HG03280 (cell line): ENCODE measurements around the gene CHD2.
"Not testable (repeated sequence)": the region's sequence is repeated elsewhere in the genome, so short reads cannot be mapped to it uniquely, and the experiment has no call there.

Experiments
- ATAC-seq: cut with Tn5 transposase; IDR thresholded peaks from one replicate; pipeline ENCODE4 v1.9.1; 2021; ENCODE audit warnings: mild to moderate bottlenecking, moderate library complexity; ENCODE audit not compliant: unreplicated experiment

CHD2 gene

DNA sequence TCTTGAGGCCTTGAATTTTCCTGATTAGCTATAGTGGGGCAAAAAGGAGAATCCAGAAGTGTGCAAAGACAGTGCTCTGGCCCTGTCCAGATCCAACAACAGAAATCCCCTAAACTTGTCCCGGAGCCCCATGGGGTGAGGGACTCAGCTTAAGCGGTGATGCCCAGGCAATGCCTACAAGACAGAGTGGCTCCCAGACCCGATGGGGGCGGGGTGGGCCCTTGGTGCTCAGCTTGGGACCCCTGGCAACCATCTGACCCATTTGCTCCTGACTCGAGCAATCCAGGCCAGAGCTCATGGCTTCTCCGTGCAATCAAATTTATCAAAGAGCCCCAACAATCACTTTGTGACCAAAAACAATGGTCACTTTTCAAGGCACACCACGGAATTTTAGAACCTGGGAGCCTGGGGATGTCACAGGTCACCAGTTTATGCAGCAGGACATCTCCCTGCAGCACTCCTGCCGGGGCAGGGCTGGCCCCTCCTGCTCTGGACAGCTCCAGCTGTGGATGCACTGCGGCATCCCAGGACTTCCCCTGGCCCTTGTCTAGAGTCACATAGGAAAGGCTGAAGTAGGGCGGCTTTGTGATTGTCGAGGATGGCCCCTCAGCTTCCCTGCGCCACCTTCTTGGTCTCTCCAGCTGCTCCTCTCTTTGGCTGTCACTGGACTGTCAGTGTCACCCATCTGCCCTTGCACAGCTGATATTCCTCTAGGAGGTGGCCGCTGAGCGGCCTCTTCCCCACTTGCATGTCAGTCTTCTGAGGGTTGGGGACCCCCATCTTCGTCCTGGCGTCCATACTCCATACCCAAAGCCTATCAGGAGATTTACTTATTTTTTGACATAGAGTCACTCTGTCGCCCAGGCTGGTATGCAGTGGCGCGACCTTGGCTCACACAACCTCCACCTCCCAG lies 160.5 kb downstream of the CHD2 start:
- no peak for ATAC-seq

DNA sequence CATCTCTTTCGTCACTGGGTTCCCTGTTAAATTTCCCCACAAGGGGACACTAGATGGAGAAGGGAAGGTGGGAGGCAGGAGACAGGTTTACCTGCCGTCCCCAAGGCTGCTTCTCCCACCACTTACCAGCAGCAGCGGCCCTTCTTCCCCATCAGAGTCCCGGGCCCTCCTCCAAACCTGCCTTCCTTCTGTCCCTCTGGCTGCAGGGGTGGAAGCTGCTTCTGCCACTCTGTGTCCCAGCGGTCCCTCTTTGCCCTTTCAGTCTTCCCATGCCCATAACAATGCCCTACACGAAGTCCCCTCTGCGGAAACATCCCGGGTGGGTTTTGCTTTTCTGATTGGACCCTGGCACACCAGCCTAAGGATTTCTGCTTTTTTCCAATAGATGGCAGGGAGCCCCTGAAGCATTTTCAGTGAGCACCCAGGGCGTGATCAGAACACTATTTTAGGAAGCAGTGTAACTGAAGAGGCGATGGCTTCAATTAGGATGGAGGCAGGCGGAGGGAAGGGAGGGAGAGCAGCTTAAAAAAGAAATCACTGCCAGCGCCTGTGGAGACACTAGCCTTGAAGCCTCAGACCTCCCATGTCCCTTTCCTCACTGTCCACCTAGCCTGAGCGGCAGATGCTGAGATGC lies 162.6 kb downstream of the CHD2 start:
- not testable (repeated sequence) for ATAC-seq

DNA sequence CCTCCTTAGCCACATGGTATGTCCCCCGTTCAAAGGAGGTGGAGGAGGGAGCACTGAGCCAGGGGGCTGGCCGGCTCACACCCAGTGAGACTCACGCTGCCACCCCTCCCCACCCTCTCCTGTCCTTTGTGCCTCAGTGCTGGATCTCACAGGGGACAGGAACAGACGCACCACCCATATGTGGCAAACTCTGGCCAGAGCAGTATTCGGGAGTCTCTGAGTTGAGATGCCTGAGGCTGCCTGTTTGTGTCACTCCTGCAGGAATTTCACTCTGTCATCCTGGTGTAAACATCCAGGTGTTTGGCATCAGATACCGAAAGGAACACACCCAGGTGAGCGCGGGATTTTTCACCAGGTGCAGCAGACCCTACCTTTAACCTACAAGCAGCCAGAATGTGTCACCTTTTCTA lies 163.1 kb downstream of the CHD2 start:
- no peak for ATAC-seq

DNA sequence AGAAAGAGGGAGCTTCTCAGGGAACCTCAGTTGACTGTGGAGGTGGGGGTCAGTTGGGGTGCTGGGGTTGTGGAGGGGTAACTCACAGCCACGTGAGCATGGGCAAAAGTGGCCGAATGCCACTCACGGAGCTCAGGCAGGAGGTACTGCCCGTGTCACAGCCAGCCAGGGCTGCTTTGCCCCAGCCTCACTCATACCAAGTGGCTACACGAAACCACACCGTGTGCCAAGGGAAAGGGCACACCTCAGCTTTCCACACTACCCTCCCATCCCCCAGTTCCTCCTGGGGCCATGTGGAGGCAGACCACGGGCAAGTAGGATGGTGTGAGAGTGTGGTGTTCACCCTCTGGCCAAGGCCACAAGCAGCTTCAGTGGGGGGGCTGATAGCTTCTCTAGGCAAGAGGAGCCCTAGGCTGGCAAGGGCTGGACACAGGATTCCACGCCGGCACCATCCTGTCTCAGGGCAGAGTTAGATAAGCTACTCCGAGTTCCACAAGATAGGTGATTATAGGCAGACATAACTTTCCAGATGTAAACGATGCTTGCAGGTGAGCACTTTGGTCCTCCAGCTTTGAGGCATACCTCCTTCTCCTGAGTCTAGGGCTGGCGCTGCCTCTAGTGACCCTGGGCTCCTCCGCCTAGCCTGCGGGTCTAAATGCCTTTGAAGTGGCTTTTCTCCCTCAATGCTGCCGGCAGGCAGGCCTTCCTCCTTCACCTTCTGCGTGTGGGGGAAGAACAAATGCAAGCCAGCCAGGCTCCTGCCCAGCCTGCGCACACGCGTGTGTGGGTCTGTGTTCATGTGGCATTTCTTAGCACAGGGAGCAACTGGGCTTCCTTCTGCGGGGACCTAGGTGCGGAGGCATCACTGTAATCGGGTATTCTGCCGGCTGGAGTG lies 163.9 kb downstream of the CHD2 start:
- ATAC-seq: no peak

DNA sequence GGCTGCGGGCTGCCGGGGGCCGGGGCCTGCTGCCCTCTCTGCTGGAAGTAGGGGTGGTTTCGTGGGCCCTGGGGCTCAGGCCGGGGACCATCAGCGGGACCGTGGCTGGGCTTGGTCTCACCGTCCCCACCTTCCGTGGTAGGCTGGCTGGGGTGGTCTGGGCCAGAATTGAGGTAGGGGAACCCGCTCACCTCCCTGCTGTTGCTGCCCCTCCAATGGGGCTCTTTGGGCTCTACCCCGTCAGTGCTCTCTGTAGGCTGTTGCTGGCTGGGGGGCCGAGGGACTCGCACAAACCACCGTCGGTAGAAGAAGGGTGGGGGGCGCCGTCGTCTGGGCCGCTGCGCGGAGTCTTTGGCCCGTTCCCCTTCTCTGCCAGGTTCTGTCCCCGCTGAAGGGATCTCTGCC lies 165.5 kb downstream of the CHD2 start:
- no peak for ATAC-seq

DNA sequence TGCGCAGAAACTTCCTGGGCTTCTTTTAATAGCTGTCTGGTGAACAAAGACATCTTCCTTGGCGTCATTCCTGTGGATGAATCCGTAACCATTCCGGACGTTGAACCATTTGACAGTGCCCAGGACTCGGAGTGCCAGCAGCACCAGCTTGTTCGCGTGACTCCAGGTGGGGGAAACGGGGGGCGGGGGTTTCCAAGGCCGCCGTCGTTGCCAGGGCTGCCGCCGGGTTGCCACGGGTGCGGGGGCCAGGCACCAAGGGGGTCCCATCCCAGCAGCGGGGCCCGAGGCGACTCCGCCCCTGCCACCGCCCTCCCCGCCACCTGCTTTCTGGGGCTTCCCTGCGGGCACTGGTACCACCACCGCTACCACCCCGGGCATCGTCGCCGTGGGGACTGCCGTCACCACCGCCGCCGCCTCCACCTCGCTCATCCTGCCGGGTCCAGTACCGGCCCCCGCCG lies 166.1 kb downstream of the CHD2 start:
- ATAC-seq: no peak

DNA sequence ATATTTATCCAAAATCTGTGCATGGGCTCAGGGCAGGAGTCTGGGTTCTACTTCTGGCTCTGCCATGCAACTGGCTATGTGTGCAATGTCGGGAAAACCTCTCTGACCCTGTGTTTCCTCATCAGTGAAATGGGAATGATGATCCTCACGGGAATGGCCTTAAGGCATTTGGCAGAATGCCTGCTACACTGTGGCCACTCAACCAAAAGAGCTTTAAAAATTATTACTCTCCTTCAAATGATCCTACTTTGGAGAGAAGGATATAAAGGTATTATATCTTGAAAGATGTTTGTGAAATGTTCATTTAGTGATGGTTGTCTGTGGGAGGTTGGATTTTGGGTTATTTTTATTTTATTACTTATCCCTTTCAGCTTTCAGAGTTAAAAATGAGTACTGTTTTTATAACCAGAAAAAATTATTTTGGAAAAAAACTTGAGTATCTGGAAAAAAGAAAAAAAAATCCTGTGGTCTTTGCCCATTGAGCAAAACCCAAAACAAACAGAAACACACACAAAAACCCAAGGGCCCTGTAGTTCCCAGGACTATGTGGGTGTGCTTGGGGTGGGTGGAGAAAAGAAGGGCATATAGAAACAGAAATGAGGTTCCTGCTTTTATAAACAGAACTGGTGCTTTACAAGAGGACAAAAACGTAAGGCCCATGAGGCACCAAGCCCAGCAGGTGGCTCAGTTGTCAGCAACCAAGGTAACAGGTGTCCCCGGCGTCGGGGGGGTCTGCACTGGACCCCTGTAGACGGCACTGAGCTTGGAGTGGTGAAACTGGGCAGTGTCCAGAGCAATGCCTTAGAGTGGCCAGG lies 166.9 kb downstream of the CHD2 start:
- no peak for ATAC-seq

DNA sequence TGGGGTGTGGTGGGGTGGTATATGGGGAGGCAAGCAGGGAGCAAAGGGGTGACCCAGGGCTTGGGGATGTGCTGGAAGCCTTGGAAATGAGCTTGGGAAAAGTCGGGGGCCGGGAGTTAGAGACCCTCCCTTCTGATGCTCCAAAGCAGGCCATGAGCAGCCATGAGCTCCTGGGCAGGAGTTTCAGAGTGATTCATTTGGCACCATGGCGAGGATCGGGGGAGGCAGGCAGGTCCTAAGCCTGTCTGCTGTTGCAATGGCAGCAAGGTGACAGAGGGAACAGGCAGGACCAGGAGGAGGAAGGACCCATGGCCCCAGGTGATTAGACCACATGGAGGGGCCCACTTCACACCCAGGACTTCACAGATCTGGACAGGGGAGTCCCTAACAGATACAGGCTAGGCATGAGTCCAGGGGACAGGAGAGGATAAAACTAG lies 167.5 kb downstream of the CHD2 start:
- ATAC-seq: no peak

DNA sequence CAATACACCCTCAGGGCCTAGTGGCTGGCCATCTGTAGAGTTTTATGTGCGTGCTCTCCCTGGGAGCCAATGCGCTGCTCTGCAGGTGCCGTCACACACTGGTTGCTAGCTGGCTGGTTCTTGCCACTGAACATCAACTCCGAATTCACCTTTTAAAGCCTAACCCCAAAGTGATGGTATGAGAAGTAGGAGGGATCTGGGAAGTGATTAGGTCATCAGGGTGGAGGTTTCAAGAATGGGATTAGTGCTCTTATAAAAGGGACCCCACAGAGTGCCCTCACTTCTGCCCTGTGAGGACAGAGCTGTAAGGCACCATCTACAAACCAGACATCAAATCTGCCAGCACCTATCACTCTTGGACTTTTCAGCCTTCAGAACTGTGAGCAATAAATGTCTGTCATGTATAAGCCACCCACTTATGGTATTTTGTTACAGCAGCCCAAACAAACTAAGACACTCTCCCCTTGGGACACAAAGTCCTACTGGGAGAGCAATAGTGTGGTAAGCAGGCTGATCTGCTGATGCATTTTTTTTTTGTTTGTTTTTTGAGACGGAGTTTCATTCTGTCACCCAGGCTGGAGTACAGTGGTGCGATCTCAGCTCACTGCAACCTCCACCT lies 168.6 kb downstream of the CHD2 start:
- ATAC-seq: no peak

DNA sequence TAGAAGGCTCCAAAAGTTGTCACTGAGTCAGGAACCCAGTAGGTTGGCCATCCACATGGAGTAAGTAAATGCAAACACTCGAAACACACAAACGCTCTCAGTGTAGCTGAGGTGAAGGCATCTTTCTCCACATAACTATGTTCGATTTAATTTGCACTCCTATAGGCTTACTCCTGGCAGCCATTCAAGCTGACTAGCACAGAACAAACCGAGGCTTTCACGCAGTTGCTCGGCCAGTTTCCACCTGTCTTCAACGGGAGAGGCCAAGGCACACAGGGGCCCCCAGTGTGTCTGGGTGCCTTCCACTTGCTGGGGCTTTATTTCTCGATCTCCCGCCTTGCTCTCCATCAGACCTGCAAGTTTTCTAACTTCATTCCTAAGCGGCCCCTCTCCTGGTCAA lies 170.0 kb downstream of the CHD2 start:
- ATAC-seq: no peak

DNA sequence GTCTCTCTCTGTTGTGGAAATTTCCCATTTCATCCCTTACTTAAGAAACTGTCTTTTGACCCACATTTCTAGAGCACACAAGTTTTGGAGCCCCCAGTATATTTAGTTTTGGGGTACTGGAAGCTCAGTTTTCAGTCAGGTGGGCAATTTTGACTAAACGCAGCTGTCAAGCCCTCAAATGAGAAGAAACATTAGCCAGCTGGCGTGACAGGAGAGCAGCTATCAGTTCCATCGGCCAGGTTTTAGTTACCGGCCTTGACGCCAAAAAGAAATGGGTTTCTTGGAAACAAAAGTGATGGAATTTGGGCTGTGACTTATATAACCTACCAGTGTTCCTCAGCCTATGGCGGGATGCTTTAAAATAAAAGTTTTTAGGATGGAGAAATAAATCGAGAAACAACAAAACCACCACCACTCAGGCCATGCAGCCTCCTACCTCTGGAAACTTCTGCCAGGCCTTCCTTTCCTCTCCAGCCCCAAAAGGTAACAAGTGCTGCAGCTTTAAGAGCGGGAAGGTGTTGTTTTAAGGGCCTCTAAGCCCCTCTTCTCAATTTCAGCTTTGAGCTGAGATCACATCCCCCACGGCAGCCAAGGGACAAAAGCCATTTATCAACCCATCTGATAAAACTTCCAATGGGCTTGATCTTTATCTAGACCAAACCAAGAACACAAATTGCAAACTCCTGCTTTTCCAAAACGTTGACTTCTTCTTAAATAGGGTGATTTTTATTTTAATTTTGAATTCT lies 170.6 kb downstream of the CHD2 start:
- no peak for ATAC-seq

DNA sequence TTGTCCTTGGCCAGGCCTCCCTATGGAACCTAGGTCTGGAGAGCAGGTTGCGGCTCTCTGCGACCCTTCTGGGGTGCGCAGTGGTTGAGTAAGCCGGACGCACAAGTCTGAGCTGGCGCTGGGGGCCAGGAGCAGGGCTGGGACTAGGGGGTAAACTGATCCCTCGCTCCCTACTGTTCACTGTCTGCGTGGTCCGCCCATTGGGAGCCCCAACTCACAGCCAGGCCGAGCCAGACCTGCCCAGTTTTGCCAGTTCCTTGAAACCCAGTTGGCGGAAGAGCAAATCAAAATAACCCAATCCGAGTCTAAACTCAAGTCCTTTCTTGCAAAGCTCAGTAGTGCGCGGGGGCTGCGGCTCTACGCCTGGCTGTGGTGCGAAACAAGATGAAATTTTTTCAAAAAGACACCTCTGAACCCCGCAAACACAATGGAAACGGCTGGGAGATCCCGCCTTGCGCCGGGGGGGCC lies 171.4 kb downstream of the CHD2 start:
- no peak for ATAC-seq

DNA sequence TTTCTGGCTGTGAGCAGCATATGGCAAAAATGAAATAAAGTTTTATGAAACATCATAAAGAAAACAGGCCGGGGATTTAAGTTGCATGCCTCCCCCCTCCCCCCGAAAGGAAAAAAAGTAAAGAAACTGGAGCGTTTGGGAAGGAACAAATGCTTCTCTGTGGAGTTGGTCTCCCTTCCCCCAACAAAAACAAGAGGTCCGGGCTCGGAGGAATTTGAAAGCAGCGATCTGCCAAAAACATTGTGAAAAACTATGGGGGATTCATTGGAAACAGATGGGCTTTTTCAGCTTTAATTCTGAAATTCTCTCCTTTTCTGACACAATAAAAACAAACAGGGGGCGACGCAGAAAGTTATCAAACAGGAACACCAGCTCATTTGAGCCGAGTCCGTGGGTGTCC lies 171.9 kb downstream of the CHD2 start:
- no peak for ATAC-seq

DNA sequence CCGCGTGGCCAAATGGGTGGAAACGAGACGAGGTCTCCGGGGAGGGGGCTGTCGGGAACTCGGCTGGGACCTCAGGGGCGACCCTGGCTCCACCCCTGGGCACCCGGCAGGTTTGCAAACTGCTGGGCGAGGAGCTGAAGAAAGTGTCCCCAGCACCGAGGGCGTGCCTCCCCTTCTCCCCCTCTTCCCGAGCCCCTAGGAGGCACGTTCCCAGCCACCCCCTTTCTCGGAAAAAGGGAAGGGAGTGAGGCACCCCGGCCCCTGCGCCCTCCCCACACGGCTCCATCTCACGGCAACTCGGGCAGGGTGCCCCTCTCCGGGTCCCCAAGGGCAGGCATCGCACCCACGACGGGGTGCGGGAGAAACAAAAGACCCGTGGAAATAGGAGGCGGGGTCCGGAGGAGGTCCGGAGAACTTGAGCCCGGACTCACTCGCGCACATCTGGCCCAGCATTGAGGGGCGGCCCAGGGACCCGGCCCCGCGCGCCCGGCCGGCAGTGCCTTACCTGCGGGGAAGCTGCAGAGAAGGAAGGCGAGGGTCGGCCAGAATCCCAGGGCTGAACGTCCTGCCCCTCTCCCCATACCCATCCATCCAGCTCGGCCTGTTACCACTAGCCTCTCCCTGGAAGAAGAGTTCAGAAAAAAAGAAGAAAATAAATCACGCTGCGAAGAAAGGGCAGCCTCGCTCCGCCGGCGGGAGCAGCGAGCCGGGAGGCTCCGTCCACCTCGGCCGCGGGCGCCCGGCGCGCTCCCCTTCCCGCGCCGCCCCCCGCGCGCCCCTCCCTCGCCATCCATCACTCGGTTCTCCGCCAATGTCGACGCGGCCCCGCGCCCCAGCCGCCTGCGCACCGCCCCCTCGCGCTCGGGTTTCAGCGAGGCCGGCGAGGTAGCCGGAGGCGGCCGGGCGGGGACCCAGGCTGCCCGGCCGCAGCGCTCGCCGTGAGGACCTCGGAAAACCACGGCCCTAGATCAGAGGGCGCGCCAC lies 172.6 kb downstream of the CHD2 start:
- ATAC-seq: no peak

DNA sequence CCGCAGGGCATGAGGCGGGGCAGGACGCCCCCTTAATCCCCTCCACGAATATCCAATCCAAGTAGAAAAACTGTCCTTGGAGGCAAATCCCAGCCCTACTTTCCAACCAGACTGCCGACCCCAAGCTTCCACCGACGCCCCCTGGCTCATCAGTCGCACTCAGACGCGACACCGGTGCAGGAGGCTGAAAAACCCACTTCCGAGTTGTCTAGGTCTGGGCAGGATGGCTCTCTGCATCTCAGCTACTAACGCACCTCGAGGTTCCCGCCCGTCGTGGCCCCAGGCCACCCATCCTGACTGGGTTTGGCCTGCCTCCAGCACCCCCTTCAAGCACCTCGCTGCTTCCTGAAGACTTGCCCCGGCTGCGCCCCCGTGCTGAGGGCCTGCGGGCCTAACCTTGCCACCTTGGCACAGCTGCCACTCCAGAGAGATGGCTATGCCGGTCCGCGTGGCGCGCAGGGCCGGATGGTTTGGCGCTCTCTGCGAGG lies 173.4 kb downstream of the CHD2 start:
- no peak for ATAC-seq

DNA sequence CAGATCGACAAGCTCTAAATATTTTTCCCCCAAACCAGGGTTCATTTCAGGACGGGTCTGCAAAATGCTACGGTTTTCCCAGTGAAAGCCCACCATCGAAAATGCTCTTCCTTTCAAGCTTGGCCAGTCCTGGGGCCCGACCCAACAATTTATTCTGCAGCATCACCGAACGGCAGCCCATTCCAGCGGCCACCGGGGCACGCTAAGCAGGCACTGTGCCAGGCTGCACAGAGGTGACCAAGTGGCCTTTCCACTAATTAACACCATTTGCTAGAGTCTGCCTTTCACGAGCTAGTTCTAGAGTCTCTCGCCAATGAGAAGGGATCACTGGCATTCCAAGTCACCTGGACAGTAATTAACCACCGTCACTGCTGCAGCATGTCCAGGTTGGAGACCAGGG lies 174.5 kb downstream of the CHD2 start:
- ATAC-seq: no peak

DNA sequence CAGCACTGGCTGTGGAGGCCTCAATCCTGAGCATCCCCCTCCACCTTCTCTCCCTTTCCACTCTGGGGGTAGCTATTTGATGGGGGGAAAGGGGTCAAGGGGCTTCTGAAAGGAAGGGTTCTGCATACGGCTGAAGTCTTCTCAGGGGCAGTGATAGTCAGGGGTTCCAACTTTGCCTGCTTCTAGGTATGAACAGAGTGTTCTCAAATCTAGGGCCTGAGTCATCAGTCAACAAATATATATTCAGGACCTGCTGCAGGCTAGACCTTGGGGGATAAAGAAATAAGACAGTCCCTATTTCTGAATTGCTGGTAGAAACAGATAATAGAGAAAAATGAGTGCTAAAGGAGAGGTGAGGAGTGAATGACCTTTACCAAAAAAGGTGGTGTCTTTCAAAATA lies 176.1 kb downstream of the CHD2 start:
- no peak for ATAC-seq

DNA sequence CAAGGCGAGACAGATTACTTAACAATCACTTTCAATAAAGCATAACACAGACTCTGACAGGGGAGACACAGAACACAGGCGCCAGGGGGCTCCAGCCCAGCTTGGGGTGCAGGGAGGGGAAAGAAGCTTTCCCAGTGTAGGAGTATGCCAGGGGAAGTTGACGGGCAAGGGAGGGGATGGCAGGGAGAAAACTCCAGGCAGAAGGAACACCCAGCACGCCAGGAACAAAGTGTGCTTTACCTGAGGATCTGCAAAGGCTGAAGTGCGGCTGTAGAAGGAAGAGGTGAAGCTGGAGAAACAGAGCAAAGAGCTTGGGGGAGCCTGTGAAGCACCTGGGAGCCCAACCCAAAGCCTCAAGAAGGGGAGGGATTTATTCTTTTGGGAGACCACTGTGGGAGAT lies 176.8 kb downstream of the CHD2 start:
- no peak for ATAC-seq
